HepG2 (cell line): ENCODE measurements around the gene KIFAP3. TPM values are rescaled to one million over a fixed set of nuclear protein-coding genes. Genes with fewer than 3 reads are reported as not detected.
A peak's percentile ranks its signal among the peaks of the same experiment; 100 is the strongest.

Experiments used
- BRD4 ChIP-seq: sonication (generic); formaldehyde crosslinking; IDR thresholded peaks from 2 replicates; pipeline ENCODE4 v1.4.0; 2020; ENCODE audit warnings: missing genetic modification reagents
- CBX5 ChIP-seq: sonication (generic); formaldehyde crosslinking; IDR thresholded peaks from 2 replicates; pipeline ENCODE4 v1.4.0; 2020; ENCODE audit warnings: missing genetic modification reagents, borderline replicate concordance
- KDM6A ChIP-seq: IDR thresholded peaks from 2 replicates; pipeline ENCODE4 v1.6.1; 2016; ENCODE audit warnings: low read depth
- MAFK ChIP-seq, 2 experiments: IDR thresholded peaks in 1 of 2; conservative IDR thresholded peaks in 1 of 2; 2 replicates each; pipeline ENCODE4 v1.6.1; 2011; ENCODE audit warnings: improper control_type of control experiment in 2 of 2, low read length in 2 of 2
- MYNN ChIP-seq: sonication (generic); formaldehyde crosslinking; IDR thresholded peaks from 2 replicates; pipeline ENCODE4 v1.4.0; 2020; ENCODE audit warnings: mild to moderate bottlenecking, low read depth, missing genetic modification reagents
- PHF5A ChIP-seq: IDR thresholded peaks from one replicate; pipeline ENCODE4 v1.6.1; 2018; ENCODE audit warnings: low read depth, missing genetic modification reagents; ENCODE audit not compliant: unreplicated experiment
- POGZ ChIP-seq: sonication (generic); formaldehyde crosslinking; IDR thresholded peaks from 2 replicates; pipeline ENCODE4 v1.4.0; 2020; ENCODE audit warnings: mild to moderate bottlenecking, missing genetic modification reagents
- RBM22 ChIP-seq: fragments of 200-400 bp; formaldehyde crosslinking; optimal IDR thresholded peaks from 2 replicates; pipeline ENCODE3; 2017; ENCODE audit warnings: mild to moderate bottlenecking, low read length, moderate library complexity
- SP4 ChIP-seq: sonication (generic); formaldehyde crosslinking; IDR thresholded peaks from 2 replicates; pipeline ENCODE4 v1.8.1; 2023; ENCODE audit warnings: mild to moderate bottlenecking, missing genetic modification reagents
- SUZ12 ChIP-seq: fragments of 150-350 bp; IDR thresholded peaks from 2 replicates; pipeline ENCODE4 v1.6.1; 2014; ENCODE audit warnings: low read depth, low read length
- TERF1 ChIP-seq: sonication (generic); formaldehyde crosslinking; IDR thresholded peaks from 2 replicates; pipeline ENCODE4 v1.8.0; 2022; ENCODE audit warnings: mild to moderate bottlenecking, missing genetic modification reagents, moderate library complexity
- ZFP82 ChIP-seq: sonication (generic); formaldehyde crosslinking; IDR thresholded peaks from 2 replicates; pipeline ENCODE4 v1.5.1; 2020; ENCODE audit warnings: mild to moderate bottlenecking, missing genetic modification reagents, borderline replicate concordance
- ZHX2 ChIP-seq, 2 experiments: sonication (generic) in 1 of 2; formaldehyde crosslinking in 1 of 2; IDR thresholded peaks; 2 replicates each; pipeline versions ENCODE4 v1.6.1 to v1.9.0; 2014 to 2022; ENCODE audit warnings: antibody characterized with exemption in 1 of 2, borderline replicate concordance in 1 of 2, inconsistent platforms in 1 of 2, low read depth in 1 of 2, missing genetic modification reagents in 1 of 2
- ZNF18 ChIP-seq: sonication (generic); formaldehyde crosslinking; IDR thresholded peaks from 2 replicates; pipeline ENCODE4 v1.8.0; 2022; ENCODE audit warnings: mild to moderate bottlenecking, missing genetic modification reagents; ENCODE audit not compliant: insufficient replicate concordance
- ZNF24 ChIP-seq: fragments of 450-650 bp; IDR thresholded peaks from 2 replicates; pipeline ENCODE4 v1.6.1; 2017; ENCODE audit warnings: antibody characterized with exemption, mild to moderate bottlenecking
- ZNF878 ChIP-seq: sonication (generic); formaldehyde crosslinking; IDR thresholded peaks from 2 replicates; pipeline ENCODE4 v1.8.1; 2023; ENCODE audit warnings: mild to moderate bottlenecking, missing genetic modification reagents, moderate library complexity
- polyA plus RNA-seq, 8 experiments: library from polyadenylated mRNA; depleted of rRNA in 3 of 8; stranded (reverse) in 7 of 8; unstranded in 1 of 8; fragments of >200 nt; fragmentation: Illumina TruSeq in 4 of 8; extraction: Trizol in 4 of 8; gene quantifications; 2 replicates each; pipeline versions ENCODE4 v1.2.1 to v1.2.3, GENCODE V29; 2011 to 2016; ENCODE audit warnings: low read depth in 4 of 8, missing spikeins in 1 of 8, mixed read lengths in 1 of 8; ENCODE audit not compliant: insufficient read depth in 1 of 8
- total RNA-seq, 5 experiments: library from RNA; depleted of rRNA; stranded (reverse); fragments of >200 nt; fragmentation: Illumina TruSeq; extraction: Trizol; gene quantifications; 2 replicates each; pipeline ENCODE4 v1.2.3, GENCODE V29; 2016; ENCODE audit warnings: low read depth in 1 of 5
- TF ChIP-seq, protein P1 (sequence below): sonication (generic); formaldehyde crosslinking; IDR thresholded peaks from 2 replicates; pipeline ENCODE4 v1.4.0; 2020; ENCODE audit warnings: missing genetic modification reagents

Gene KIFAP3
- total and polyA plus RNA-seq, 2 of the 13 experiments (the other 11 are each of a cell fraction or from before 2014, with no cell fraction given): 3.4 to 10.0 TPM

DNA sequence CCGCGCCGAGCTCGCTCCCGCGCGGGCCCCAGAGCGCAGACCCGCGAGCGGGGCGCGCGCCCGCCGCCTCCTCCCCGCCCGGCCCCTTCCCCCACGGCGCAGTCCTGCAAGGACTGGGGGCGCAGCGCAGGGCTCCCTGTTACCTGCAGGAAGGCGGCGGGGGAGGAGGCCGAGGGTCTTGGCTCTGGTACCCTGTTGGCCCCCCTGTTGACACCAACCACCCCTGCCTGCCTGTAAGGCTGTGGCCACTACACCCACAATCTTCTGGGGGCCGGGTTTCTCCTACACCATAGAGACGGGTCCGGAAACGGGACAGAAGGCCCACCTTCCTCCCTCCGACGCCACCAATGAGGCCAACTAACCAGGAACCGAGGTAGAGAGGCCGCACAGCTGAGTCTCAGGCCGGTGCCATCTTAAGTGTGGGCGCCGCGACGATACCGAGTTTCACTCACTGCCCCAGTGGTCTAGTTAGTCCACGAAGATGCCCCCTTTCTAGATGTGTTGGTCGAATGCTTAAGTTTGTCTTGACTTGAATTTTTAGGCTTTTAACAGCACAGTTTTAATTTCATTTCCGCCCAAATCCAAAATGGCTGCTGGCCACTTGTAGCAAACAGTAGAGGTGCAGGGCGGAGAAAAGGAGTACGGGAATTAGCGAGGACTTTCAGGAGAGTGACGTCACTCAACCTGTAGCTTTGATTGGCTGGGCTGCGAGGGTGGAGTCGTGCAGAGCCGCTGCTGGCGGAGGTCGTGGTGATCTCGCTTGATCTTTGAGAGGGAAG, 180.7 kb downstream of the KIFAP3 start, which contains the start of gene SCYL3 (continued):
- TF ChIP-seq ZNF18 (CRISPR knock-in tag): no peak
- no peak for TF ChIP-seq TERF1 (CRISPR knock-in tag)
- peak; percentile 100 for TF ChIP-seq ZHX2 (IDR thresholded peaks at IDR 0.05; ENCODE audit: low read depth)
- no peak for TF ChIP-seq ZHX2 (CRISPR knock-in tag; IDR thresholded peaks at IDR 0.05; ENCODE audit: borderline replicate concordance)
- TF ChIP-seq CBX5 (CRISPR knock-in tag): no peak
- no peak for TF ChIP-seq RBM22
- TF ChIP-seq, protein P1, sequence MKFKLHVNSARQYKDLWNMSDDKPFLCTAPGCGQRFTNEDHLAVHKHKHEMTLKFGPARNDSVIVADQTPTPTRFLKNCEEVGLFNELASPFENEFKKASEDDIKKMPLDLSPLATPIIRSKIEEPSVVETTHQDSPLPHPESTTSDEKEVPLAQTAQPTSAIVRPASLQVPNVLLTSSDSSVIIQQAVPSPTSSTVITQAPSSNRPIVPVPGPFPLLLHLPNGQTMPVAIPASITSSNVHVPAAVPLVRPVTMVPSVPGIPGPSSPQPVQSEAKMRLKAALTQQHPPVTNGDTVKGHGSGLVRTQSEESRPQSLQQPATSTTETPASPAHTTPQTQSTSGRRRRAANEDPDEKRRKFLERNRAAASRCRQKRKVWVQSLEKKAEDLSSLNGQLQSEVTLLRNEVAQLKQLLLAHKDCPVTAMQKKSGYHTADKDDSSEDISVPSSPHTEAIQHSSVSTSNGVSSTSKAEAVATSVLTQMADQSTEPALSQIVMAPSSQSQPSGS: peak; percentile 78
- TF ChIP-seq KDM6A (CRISPR knock-in tag): no peak
- TF ChIP-seq BRD4 (CRISPR knock-in tag): no peak
- no peak for TF ChIP-seq ZNF878 (CRISPR knock-in tag)
- no peak for TF ChIP-seq SUZ12
- no peak for TF ChIP-seq ZNF24
- no peak for TF ChIP-seq PHF5A (CRISPR knock-in tag)
- no peak; the same call in 1 of the 2 replicates for TF ChIP-seq SP4 (CRISPR knock-in tag)
- TF ChIP-seq ZFP82 (CRISPR knock-in tag): no peak
- no peak for TF ChIP-seq MYNN (CRISPR knock-in tag)
- peak; percentile 99 for TF ChIP-seq POGZ (CRISPR knock-in tag)
- TF ChIP-seq MAFK (conservative IDR thresholded peaks at IDR 0.05 in 1 of 2, IDR thresholded peaks at IDR 0.05 in 1 of 2; ENCODE audit: low read length in 2 of 2): no peak
